ENCODE data around the gene TEX22.

TEX22 gene

DNA sequence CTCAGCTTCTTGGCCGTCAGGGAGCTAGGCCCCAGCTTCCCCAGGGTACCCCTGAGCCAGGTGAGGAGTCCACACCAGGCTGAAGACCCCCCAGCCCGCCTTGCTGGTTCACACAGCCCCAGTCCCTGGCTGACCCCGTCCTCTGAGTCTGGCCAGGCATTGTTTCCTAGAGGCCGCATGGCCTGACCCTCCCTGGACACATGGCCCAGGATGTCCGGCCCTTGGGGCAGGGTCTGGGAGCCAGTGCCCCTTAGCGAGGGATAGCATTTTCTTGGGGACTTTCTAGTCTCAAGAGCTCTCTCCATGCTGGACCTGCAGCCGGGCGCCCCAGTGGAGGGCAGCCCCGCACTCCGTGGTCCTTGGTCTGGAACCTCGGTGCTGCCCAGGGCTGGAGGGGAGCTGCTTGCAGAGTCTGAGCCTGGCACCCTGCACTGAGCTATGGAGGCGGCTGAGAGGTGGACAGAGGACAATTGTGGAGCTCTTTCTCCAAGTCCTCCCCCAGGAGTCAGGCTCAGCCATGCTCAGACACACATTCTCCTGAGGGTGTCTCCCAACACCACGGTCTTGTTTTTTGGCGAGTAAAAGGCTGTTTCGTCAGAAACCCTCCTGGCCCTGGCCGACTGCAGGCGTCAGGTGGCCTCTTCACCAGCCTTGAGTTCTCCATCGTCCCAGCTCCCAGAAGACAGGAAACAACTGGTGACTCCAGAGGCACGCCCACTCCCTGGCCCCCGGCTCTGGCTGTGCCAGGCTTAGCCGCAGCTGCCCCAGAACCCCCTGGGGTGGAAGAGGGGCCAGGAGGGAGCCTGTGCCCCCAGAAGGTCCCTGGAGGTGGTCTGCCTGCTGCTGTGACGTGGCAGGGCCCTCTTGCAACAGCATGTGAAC, 58.6 kb downstream of the TEX22 start:
- DNase-seq (ENCODE audit: low spot score), result no peak

GRCh38 chr14:105458010-105458409, 59.7 kb downstream of the TEX22 start:
- DNase-seq (ENCODE audit: low spot score), result no peak

DNA sequence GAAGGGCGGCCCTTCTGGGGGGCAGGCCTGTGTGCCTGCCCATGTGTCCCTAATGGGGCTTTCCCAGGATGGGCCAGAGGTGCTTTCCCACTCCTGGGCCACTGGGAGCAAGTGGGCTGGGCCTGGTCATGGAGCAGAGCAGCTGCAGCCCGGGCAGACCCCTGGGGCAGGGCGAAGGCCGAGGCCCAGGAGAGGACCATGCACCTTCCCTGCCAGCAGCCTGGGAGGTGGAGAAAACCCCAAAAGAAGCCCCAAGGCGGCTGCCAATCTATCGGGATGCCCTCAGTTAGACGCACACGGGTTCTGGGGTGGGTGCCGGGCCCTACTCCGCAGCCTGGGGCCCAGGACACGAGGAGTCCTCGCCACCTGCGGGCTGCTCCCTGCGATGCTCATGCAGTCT, 60.2 kb downstream of the TEX22 start:
- no peak for DNase-seq (ENCODE audit: low spot score)

DNA sequence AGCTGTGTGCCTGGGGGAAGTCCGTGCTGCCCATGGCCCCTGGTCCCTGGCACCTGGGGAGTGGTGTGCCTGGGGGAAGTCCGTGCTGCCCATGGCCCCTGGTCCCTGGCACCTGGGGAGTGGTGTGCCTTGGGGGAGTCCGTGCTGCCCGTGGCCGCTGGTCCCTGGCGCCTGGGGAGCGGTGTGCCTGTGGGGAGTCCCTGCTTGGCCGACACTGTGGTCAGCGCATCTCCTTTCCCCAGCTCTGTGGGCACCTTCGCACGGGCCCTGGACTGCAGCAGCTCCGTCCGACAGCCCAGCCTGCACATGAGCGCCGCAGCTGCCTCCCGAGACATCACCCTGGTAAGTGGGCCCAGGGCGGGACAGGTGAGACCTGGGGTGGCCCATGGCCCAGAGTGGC, 61.8 kb downstream of the TEX22 start:
- no peak for DNase-seq (ENCODE audit: low spot score)

DNA sequence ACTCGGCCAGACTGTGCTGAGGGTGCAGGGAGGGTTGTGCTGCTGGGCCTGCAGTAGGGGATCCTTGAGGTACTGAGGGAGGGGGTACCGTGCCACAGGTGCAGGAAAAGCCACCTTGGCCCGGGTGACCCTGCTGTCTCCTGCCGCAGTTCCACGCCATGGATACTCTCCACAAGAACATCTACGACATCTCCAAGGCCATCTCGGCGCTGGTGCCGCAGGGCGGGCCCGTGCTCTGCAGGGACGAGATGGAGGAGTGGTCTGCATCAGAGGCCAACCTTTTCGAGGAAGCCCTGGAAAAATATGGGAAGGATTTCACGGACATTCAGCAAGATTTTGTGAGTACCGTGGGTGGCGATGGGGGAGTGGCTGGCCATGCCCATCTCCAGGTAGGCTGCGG, 62.3 kb downstream of the TEX22 start:
- no peak for DNase-seq (ENCODE audit: low spot score)

- no peak for DNase-seq (ENCODE audit: low spot score)
Observed at GRCh38 chr14:105461903-105462302, 63.6 kb downstream of the TEX22 start.
